ENCODE results near the gene LITAFD.

DNA sequence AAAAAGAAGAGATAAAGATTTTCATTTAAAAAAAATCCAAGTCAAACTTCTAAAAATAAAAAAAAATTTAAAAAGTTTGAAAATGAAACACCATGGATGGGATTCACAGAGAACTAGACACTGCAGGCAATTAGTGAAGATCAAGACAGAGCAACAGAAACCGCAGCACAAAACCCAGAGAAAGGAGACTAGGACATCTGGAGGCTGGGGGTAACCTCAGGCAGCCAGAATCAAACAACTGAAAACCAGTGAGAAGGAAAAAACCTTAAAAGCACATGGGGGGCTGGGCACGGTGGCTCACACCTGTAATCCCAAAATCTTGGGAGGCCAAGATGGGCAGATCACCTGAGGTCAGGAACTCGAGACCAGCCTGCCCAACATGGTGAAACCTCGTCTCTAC is 30.6 kb downstream of the LITAFD start:
- TF ChIP-seq EZH2 (IDR thresholded peaks at IDR 0.05; ENCODE audit: insufficient read depth, poor library complexity, severe bottlenecking) (no peak), EZH2phosphoT487 (IDR thresholded peaks at IDR 0.05; ENCODE audit: insufficient read depth, low read depth) (no peak)

All from GM23248 (cell line).